Measurements from ENCODE around the gene KMT5C. TPM values are rescaled to one million over a fixed set of nuclear protein-coding genes. Genes with fewer than 3 reads are reported as not detected.

KMT5C gene
- total RNA-seq, 1 donor from 2014 or later = 68.4 TPM

DNA sequence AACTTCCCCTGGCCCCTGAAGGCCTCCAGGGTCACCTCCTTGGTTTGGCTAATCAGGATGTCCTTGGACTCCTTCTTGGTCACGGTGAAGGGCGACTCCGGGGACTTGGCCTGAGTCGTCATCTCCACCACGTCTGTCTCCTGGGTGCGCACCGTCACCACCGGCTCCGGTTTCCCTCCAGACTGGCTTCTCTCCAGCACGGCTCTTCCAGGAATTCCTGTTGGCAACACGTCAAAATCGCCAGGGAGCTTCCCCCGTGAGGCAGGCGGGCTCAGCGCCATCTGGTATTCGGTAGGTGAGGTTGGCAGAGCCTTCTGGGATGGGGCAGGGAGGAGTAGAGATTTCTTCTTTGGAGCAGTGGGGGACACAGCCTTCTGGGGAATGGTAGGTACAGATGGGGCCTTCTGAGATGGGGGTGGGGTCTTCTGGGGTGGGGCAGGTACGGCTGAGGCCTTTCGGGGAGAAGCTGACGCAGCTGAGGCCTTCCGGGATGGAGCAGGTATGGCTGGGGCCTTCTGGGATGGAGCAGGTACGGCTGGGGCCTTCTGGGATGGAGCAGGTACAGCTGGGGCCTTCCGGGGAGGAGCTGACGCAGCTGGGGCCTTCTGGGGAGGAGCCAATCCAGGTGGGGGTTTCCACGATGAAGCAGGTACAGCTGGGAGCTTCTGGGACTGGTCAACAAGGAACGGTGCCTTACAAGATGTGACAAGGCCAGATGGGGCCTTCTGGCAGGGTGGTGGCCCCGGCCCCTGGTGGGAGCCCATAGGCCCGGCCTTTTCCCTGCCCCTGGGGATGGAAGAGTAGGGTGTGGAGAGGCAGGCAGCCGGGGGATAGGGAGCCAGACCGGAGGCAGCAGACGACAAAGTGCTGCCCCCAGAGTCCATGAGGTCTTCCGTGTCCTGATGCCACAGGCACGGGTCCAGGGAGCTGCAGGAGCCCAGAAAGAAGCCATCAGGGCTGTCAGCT lies 19.6 kb downstream of the KMT5C start:
- Mint-ChIP-seq H3K27ac (no peak overlapping the region), H3K4me3 (ENCODE audit: low read depth) (no peak overlapping the region), H3K9me3 (ENCODE audit: low read depth) (no peaks in the 10 kb centered on the region), H3K27me3 (peaks cover 49% of the 10 kb centered on the region), H3K4me1 (ENCODE audit: low read depth) (no peaks in the 10 kb centered on the region), H3K36me3 (ENCODE audit: insufficient read depth) (no peaks in the 10 kb centered on the region)
- TF ChIP-seq, protein P1, sequence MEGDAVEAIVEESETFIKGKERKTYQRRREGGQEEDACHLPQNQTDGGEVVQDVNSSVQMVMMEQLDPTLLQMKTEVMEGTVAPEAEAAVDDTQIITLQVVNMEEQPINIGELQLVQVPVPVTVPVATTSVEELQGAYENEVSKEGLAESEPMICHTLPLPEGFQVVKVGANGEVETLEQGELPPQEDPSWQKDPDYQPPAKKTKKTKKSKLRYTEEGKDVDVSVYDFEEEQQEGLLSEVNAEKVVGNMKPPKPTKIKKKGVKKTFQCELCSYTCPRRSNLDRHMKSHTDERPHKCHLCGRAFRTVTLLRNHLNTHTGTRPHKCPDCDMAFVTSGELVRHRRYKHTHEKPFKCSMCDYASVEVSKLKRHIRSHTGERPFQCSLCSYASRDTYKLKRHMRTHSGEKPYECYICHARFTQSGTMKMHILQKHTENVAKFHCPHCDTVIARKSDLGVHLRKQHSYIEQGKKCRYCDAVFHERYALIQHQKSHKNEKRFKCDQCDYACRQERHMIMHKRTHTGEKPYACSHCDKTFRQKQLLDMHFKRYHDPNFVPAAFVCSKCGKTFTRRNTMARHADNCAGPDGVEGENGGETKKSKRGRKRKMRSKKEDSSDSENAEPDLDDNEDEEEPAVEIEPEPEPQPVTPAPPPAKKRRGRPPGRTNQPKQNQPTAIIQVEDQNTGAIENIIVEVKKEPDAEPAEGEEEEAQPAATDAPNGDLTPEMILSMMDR (IDR thresholded peaks at IDR 0.05; ENCODE audit: unreplicated experiment) = no peak
- no peak for DNase-seq (ENCODE audit: low spot score, unreplicated experiment)

DNA sequence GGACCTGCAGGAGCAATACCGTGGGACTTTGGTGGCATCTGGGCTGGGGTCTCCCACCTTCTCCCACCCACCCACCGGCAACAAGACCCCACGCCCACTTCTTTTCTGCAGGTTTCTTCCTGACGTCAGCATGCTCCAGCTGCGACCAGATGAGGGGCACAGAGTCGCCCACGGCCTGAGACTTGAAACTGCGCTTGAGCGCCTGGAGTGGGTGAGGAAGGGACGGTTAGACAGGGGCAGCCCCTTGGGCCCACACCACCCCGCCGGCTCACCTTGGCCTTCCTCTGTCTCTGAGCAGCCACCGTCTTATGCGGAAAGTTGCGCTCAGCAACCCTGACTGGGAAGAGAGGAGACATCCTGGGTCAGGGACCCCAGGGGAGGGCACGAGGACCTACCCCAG lies 21.2 kb downstream of the KMT5C start:
- no peaks in the 10 kb centered on the region for H3K4me1 Mint-ChIP-seq (ENCODE audit: low read depth)
- no peaks in the 10 kb centered on the region for H3K36me3 Mint-ChIP-seq (ENCODE audit: insufficient read depth)
- H3K27me3 Mint-ChIP-seq = peaks cover 43% of the 10 kb centered on the region
- H3K27ac Mint-ChIP-seq = no peak overlapping the region
- TF ChIP-seq, protein P1 (IDR thresholded peaks at IDR 0.05; ENCODE audit: unreplicated experiment) = no peak
- no peak for DNase-seq (ENCODE audit: low spot score, unreplicated experiment)
- H3K9me3 Mint-ChIP-seq (ENCODE audit: low read depth) = no peaks in the 10 kb centered on the region
- no peak overlapping the region for H3K4me3 Mint-ChIP-seq (ENCODE audit: low read depth)

DNA sequence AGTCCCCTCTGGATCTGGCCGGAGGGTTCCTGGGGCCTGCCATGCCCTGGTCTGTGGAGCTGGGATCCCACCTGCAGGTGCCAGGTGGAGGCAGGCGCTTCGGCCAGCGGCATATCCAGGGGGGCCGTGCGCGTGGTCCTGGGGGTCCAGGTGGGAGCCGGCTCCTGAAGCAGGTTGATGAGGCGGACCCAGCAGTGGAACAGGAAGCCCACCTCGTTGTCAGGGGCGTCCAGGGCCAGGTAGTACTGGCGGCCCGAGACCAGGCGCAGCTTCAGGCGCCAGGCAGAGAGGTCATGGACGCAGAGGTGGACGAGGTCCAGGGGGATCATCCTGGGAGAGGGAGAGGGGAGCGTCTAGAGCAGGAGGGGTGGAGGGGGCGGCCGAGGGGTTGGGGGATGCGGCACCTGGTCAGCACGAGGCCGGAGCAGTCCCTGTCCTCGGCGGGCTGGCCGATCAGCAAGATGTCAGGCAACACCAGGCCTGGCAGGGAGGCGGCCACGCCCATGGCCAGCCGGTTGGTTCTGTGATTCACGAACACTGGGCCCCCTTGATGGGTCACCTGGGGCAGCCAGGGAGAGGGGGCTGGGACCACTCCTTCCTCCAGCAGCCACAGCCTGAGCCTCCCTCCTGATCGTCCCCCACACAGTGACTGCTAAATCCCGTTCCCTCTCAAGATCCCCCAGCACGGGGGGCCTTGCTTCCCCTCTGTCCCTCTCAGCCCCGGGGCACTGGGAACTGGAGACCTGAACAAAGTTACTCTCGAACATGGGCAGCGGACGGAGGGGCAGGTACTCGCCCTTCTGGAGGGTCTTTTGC lies 22.7 kb downstream of the KMT5C start:
- Mint-ChIP-seq H3K9me3 (ENCODE audit: low read depth) (no peaks in the 10 kb centered on the region), H3K27ac (no peak overlapping the region), H3K36me3 (ENCODE audit: insufficient read depth) (no peaks in the 10 kb centered on the region), H3K4me3 (ENCODE audit: low read depth) (no peak overlapping the region), H3K4me1 (ENCODE audit: low read depth) (no peaks in the 10 kb centered on the region), H3K27me3 (peaks cover 36% of the 10 kb centered on the region)
- TF ChIP-seq, protein P1 (IDR thresholded peaks at IDR 0.05; ENCODE audit: unreplicated experiment) = no peak
- no peak for DNase-seq (ENCODE audit: low spot score, unreplicated experiment)

DNA sequence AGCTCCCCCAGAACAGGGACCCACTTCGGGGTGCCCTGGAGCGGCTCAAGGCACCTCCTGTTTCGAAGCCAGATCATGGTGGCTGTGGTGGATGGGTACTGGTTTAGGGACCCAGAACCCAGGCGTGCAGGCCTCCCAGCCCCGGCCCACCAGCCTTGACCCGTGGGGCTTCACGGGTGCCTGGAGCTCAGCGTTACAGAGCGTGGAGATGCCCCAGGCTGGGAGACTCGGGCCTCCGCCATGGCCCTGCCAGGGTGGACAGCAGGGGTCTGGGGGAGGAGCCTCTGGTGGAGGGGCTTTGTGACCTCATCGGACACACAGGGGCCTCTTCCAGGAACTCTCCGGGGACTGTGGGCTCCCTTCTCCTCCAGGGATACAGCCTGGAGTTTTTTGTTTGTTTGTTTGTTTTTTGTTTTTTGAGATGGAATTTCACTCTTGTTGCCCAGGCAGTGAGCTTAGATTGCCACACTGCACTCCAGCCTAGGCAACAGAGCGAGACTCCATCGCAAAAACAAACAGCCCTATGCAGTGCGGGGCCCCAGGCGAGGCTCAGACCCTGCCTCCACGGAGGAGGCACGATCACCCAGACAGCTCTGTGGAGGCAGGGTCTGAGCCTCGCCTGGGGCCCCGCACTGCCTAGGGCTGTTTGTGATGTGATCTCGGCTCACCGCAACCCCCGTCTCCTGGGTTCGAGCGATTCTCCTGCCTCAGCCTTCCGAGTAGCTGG lies 23.5 kb downstream of the KMT5C start, which contains the start of gene GARIN5B:
Gene GARIN5B, minus strand, starts transcription at position 271 of the 727 bp plus-strand sequence. Its CDS starts 194 bp downstream, at position 77.
- no peaks in the 10 kb centered on the region for H3K9me3 Mint-ChIP-seq (ENCODE audit: low read depth)
- no peak within 1 kb of the TSS for H3K27ac Mint-ChIP-seq
- no peaks in the 10 kb centered on the region for H3K4me1 Mint-ChIP-seq (ENCODE audit: low read depth)
- TF ChIP-seq, protein P1 (IDR thresholded peaks at IDR 0.05; ENCODE audit: unreplicated experiment) = no peak
- no peak for DNase-seq (ENCODE audit: low spot score, unreplicated experiment)
- H3K4me3 Mint-ChIP-seq (ENCODE audit: low read depth) = no peak within 1 kb of the TSS
- peaks cover 34% of the 10 kb centered on the region for H3K27me3 Mint-ChIP-seq
- H3K36me3 Mint-ChIP-seq (ENCODE audit: insufficient read depth) = no peaks in the 10 kb centered on the region

Measured in progenitor cell of endocrine pancreas (in vitro differentiated cells).